ENCODE results near the gene EDC3.

DNA sequence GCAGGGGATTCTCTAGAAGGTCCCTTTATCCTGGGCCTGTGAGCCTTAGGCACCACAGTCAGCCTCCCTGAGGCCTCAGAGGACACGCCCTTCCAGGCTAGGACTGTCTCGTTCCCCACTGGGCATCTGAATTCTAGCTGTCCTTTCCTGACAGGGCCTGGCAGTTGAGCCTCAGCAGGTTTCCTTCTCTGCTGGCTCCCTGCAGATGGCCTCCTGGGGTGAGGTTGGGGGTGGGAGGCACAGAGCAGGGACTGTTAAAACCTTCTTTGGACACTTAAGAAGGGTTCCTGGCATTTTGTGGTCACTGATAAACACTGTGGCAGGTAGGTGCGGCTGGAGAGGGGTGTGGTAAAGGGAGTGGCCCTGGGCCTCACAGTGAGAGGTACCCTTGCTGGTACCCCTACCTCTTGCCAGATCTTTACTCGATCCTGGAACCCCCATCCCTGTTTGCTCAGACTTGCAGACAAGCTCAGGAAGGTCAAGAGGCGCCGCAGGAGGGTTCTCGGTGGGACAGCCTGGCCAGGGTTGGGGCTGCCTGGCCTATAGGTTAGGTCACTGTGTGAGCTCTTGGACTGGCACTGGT lies 71.7 kb downstream of the EDC3 start:
- TF ChIP-seq POLR2AphosphoS5 (IDR thresholded peaks at IDR 0.05): no peak
- TF ChIP-seq, protein P1, sequence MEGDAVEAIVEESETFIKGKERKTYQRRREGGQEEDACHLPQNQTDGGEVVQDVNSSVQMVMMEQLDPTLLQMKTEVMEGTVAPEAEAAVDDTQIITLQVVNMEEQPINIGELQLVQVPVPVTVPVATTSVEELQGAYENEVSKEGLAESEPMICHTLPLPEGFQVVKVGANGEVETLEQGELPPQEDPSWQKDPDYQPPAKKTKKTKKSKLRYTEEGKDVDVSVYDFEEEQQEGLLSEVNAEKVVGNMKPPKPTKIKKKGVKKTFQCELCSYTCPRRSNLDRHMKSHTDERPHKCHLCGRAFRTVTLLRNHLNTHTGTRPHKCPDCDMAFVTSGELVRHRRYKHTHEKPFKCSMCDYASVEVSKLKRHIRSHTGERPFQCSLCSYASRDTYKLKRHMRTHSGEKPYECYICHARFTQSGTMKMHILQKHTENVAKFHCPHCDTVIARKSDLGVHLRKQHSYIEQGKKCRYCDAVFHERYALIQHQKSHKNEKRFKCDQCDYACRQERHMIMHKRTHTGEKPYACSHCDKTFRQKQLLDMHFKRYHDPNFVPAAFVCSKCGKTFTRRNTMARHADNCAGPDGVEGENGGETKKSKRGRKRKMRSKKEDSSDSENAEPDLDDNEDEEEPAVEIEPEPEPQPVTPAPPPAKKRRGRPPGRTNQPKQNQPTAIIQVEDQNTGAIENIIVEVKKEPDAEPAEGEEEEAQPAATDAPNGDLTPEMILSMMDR (IDR thresholded peaks at IDR 0.05; ENCODE audit: poor library complexity, severe bottlenecking): no peak
- no peak for TF ChIP-seq RAD21 (conservative IDR thresholded peaks at IDR 0.05)
- TF ChIP-seq, protein P2, sequence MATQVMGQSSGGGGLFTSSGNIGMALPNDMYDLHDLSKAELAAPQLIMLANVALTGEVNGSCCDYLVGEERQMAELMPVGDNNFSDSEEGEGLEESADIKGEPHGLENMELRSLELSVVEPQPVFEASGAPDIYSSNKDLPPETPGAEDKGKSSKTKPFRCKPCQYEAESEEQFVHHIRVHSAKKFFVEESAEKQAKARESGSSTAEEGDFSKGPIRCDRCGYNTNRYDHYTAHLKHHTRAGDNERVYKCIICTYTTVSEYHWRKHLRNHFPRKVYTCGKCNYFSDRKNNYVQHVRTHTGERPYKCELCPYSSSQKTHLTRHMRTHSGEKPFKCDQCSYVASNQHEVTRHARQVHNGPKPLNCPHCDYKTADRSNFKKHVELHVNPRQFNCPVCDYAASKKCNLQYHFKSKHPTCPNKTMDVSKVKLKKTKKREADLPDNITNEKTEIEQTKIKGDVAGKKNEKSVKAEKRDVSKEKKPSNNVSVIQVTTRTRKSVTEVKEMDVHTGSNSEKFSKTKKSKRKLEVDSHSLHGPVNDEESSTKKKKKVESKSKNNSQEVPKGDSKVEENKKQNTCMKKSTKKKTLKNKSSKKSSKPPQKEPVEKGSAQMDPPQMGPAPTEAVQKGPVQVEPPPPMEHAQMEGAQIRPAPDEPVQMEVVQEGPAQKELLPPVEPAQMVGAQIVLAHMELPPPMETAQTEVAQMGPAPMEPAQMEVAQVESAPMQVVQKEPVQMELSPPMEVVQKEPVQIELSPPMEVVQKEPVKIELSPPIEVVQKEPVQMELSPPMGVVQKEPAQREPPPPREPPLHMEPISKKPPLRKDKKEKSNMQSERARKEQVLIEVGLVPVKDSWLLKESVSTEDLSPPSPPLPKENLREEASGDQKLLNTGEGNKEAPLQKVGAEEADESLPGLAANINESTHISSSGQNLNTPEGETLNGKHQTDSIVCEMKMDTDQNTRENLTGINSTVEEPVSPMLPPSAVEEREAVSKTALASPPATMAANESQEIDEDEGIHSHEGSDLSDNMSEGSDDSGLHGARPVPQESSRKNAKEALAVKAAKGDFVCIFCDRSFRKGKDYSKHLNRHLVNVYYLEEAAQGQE (IDR thresholded peaks at IDR 0.05; ENCODE audit: borderline replicate concordance): no peak
- TF ChIP-seq TAF1 (IDR thresholded peaks at IDR 0.05; ENCODE audit: low read depth): no peak

Measured in neural cell (in vitro differentiated cells).